ENCODE results near the gene ROR1.

The ROR1 gene

DNA sequence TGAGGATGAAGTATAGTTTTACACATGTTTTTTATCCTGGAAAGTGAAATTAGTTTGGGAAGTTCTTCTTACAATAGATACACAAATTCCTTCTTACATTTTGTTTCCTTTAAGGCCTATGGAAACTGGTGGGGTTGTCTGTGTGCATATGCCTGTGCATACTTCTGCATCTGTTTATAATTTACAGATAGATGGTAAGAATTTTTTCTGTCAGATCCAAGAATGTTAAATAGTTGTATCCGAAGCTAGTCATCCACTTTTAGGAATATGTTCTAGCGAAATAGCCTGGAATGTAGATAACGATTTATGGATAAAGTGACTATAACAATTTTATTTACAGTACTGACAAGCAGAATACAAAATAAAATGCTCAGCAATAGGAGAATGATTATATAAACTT lies 194.1 kb downstream of the ROR1 start:
- Mint-ChIP-seq H3K4me1 (ENCODE audit: low read depth) (peaks cover 3% of the 10 kb centered on the region), H3K4me3 (no peak overlapping the region), H3K27ac (no peak overlapping the region), H3K9me3 (ENCODE audit: low read depth) (no peaks in the 10 kb centered on the region), H3K36me3 (no peaks in the 10 kb centered on the region), H3K27me3 (peaks cover 4% of the 10 kb centered on the region)

- no peaks in the 10 kb centered on the region for H3K9me3 Mint-ChIP-seq (ENCODE audit: low read depth)
- H3K4me1 Mint-ChIP-seq (ENCODE audit: low read depth): peaks cover 3% of the 10 kb centered on the region
- no peak overlapping the region for H3K27ac Mint-ChIP-seq
- H3K4me3 Mint-ChIP-seq: no peak overlapping the region
- H3K36me3 Mint-ChIP-seq: no peaks in the 10 kb centered on the region
- peaks cover 4% of the 10 kb centered on the region for H3K27me3 Mint-ChIP-seq
These were observed 195.0 kb downstream of the ROR1 start for GRCh38 chr1:63968663-63969440.

GRCh38 chr1:63969441-63969901 lies 195.7 kb downstream of the ROR1 start:
- no peak overlapping the region for H3K27ac Mint-ChIP-seq
- H3K4me1 Mint-ChIP-seq (ENCODE audit: low read depth): peaks cover 3% of the 10 kb centered on the region
- peaks cover 4% of the 10 kb centered on the region for H3K27me3 Mint-ChIP-seq

GRCh38 chr1:63971557-63971956 lies 197.7 kb downstream of the ROR1 start:
- Mint-ChIP-seq H3K4me1 (ENCODE audit: low read depth) (peaks cover under 1% of the 10 kb centered on the region), H3K36me3 (no peaks in the 10 kb centered on the region)

More at GRCh38 chr1:63969441-63969901, 195.7 kb downstream of the ROR1 start:
- no peak overlapping the region for H3K4me3 Mint-ChIP-seq
- H3K9me3 Mint-ChIP-seq (ENCODE audit: low read depth): no peaks in the 10 kb centered on the region
- no peaks in the 10 kb centered on the region for H3K36me3 Mint-ChIP-seq

DNA sequence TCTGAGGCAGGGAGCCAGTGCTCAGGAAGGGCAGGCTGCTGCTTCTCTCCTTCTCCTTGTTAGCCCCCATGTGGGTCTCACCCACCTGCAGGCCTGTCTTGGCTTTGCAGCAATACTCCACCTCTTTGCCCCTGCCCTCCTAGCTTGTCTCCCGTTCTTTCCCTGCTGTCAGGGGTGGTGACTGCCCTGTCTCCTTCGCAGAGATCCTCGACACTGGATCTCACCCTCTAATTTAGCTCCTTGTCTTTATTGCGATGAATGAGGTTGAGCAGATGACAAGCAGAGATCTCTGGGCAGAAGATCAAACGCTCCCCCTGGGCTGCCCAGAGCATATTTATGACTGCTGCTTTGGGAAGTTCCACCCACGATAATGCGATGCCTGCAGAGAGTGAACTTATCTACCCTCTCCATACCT lies 199.2 kb downstream of the ROR1 start:
- H3K9me3 Mint-ChIP-seq (ENCODE audit: low read depth): no peaks in the 10 kb centered on the region
- peaks cover 4% of the 10 kb centered on the region for H3K27me3 Mint-ChIP-seq
- no peaks in the 10 kb centered on the region for H3K36me3 Mint-ChIP-seq
- no peak overlapping the region for H3K27ac Mint-ChIP-seq
- no peaks in the 10 kb centered on the region for H3K4me1 Mint-ChIP-seq (ENCODE audit: low read depth)
- H3K4me3 Mint-ChIP-seq: no peak overlapping the region

More at GRCh38 chr1:63971557-63971956, 197.7 kb downstream of the ROR1 start:
- no peak overlapping the region for H3K27ac Mint-ChIP-seq
- no peak overlapping the region for H3K4me3 Mint-ChIP-seq
- peaks cover 4% of the 10 kb centered on the region for H3K27me3 Mint-ChIP-seq
- no peaks in the 10 kb centered on the region for H3K9me3 Mint-ChIP-seq (ENCODE audit: low read depth)

GRCh38 chr1:63974966-63975365 lies 201.1 kb downstream of the ROR1 start:
- Mint-ChIP-seq H3K27me3 (no peaks in the 10 kb centered on the region), H3K4me3 (no peak overlapping the region), H3K36me3 (no peaks in the 10 kb centered on the region), H3K27ac (no peak overlapping the region), H3K4me1 (ENCODE audit: low read depth) (no peaks in the 10 kb centered on the region), H3K9me3 (ENCODE audit: low read depth) (no peaks in the 10 kb centered on the region)

- H3K9me3 Mint-ChIP-seq (ENCODE audit: low read depth): no peaks in the 10 kb centered on the region
- H3K4me3 Mint-ChIP-seq: no peak overlapping the region
- no peaks in the 10 kb centered on the region for H3K27me3 Mint-ChIP-seq
- no peaks in the 10 kb centered on the region for H3K4me1 Mint-ChIP-seq (ENCODE audit: low read depth)
- no peak overlapping the region for H3K27ac Mint-ChIP-seq
- no peaks in the 10 kb centered on the region for H3K36me3 Mint-ChIP-seq
These were observed 201.7 kb downstream of the ROR1 start for GRCh38 chr1:63975481-63975880.

- Mint-ChIP-seq H3K36me3 (no peaks in the 10 kb centered on the region), H3K4me1 (ENCODE audit: low read depth) (no peaks in the 10 kb centered on the region), H3K4me3 (no peak overlapping the region), H3K27me3 (no peaks in the 10 kb centered on the region), H3K27ac (no peak overlapping the region), H3K9me3 (ENCODE audit: low read depth) (no peaks in the 10 kb centered on the region)
These were observed 202.2 kb downstream of the ROR1 start for GRCh38 chr1:63976006-63976405.

DNA sequence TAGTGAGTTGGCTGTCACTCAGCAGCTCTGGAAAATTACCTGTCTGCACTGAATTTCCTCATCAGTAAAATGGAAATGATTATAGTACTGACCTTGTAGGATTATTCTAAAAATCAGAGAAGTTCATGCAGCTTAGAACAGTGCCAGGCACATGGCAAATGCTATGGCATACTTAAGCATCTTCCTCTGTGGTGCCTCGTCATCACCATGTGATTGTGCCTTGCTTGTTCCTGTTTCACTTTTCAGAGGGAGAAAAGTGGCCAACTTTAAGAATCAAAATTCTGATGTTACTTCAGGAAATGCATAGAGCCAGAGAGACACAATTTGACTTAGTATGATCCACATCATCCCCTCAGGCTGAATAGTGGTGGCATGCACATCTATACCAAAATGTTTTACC lies 203.6 kb downstream of the ROR1 start:
- H3K4me3 Mint-ChIP-seq: no peak overlapping the region
- H3K27ac Mint-ChIP-seq: no peak overlapping the region
- H3K36me3 Mint-ChIP-seq: no peaks in the 10 kb centered on the region
- H3K27me3 Mint-ChIP-seq: no peaks in the 10 kb centered on the region
- no peaks in the 10 kb centered on the region for H3K4me1 Mint-ChIP-seq (ENCODE audit: low read depth)
- H3K9me3 Mint-ChIP-seq (ENCODE audit: low read depth): no peaks in the 10 kb centered on the region

- Mint-ChIP-seq H3K27me3 (no peaks in the 10 kb centered on the region), H3K4me3 (no peak overlapping the region), H3K27ac (no peak overlapping the region), H3K4me1 (ENCODE audit: low read depth) (no peaks in the 10 kb centered on the region), H3K36me3 (no peaks in the 10 kb centered on the region), H3K9me3 (ENCODE audit: low read depth) (no peaks in the 10 kb centered on the region)
These were observed 207.1 kb downstream of the ROR1 start for GRCh38 chr1:63980740-63981407.

- Mint-ChIP-seq H3K4me1 (ENCODE audit: low read depth) (no peaks in the 10 kb centered on the region), H3K36me3 (no peaks in the 10 kb centered on the region), H3K27me3 (no peaks in the 10 kb centered on the region), H3K27ac (no peak overlapping the region), H3K4me3 (no peak overlapping the region), H3K9me3 (ENCODE audit: low read depth) (no peaks in the 10 kb centered on the region)
These were observed 207.6 kb downstream of the ROR1 start for GRCh38 chr1:63981408-63981773.

GRCh38 chr1:63982201-63982600 lies 208.4 kb downstream of the ROR1 start:
- Mint-ChIP-seq H3K4me1 (ENCODE audit: low read depth) (no peaks in the 10 kb centered on the region), H3K9me3 (ENCODE audit: low read depth) (no peaks in the 10 kb centered on the region), H3K4me3 (no peak overlapping the region), H3K27me3 (no peaks in the 10 kb centered on the region), H3K27ac (no peak overlapping the region), H3K36me3 (no peaks in the 10 kb centered on the region)

DNA sequence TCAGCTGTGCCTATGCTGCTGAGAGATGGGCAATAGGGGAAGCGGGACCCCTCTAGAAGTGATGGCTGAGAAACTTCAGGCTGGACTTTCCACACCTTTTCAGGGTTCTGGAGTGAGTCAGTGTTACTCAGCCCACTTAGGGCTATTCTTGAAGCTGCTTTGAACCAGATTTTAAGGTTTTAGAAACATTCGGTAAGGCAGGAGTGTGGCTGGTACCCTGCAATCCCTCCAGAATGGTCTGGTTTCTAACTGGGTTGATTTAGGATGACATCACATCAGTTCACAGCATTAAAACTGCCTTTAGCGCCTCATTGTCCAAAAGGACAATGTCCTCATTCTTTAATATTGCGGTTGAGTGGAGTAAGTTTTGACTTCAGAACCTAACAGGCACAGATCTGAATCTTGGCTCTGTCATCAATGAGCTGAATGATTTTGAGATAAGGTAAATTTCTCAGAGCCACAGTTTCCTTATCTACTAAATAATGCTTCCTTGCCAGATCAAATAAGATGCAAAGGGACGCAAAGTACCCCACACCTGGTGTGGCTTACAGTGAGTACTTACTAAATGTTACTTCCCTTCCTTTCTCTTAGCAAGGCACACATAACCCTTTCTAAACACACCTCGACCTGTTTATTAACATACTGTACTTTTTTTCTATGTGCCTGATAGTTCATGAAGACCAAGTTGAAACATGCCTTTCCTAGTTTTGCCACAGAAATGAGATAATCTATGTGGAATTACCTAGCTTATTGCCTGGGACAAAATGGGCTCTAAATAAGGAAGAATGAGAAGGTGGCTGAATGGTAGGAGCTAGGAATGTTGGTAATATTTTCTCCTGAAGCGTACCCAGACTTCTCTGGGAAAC lies 209.8 kb downstream of the ROR1 start:
- H3K4me3 Mint-ChIP-seq: no peak overlapping the region
- no peak overlapping the region for H3K27ac Mint-ChIP-seq
- H3K36me3 Mint-ChIP-seq: no peaks in the 10 kb centered on the region
- no peaks in the 10 kb centered on the region for H3K27me3 Mint-ChIP-seq
- H3K4me1 Mint-ChIP-seq (ENCODE audit: low read depth): no peaks in the 10 kb centered on the region
- no peaks in the 10 kb centered on the region for H3K9me3 Mint-ChIP-seq (ENCODE audit: low read depth)

- Mint-ChIP-seq H3K27ac (no peak overlapping the region), H3K4me3 (no peak overlapping the region), H3K9me3 (ENCODE audit: low read depth) (no peaks in the 10 kb centered on the region), H3K27me3 (no peaks in the 10 kb centered on the region), H3K36me3 (no peaks in the 10 kb centered on the region), H3K4me1 (ENCODE audit: low read depth) (no peaks in the 10 kb centered on the region)
These were observed 210.6 kb downstream of the ROR1 start for GRCh38 chr1:63984257-63984929.
